CD4-positive, alpha-beta T cell (primary cell): ENCODE results near the gene NRXN3. TPM values are rescaled to one million over a fixed set of nuclear protein-coding genes. Genes with fewer than 3 reads are reported as not detected.

Experiments
- ATAC-seq: fragments of 200-7000 bp; cut with Tn5 transposase; one replicate; pipeline ENCODE4 v1.10.0; 2022; ENCODE audit warnings: mild to moderate bottlenecking; ENCODE audit not compliant: poor library complexity
- CTCF ChIA-PET: fragments of 350-600 bp; sonication (Branson Sonifier 250); formaldehyde crosslinking; loops from one replicate; lab custom pipeline; 2021; ENCODE audit warnings: antibody characterized with exemption, inconsistent platforms; lab: Charles Lee
- POLR2A ChIA-PET: fragments of 350-600 bp; sonication (Branson Sonifier 250); formaldehyde crosslinking; loops from one replicate; lab custom pipeline; 2021; ENCODE audit warnings: antibody characterized with exemption, inconsistent platforms; lab: Charles Lee
- DNase-seq, 14 experiments: peaks; one replicate each; pipeline ENCODE4 v3.0.0-alpha.2; 2013 to 2020; ENCODE audit warnings: mixed read lengths in 2 of 14
- H3K27ac ChIP-seq, 2 donors: one replicate each; pipeline versions ENCODE4 v1.5.1 to v1.7.0; 2013; ENCODE audit warnings: low read length in 2 of 2, low read depth in 1 of 2, mild to moderate bottlenecking in 1 of 2
- H3K27me3 ChIP-seq, 2 experiments: 1 replicate in 1 of 2; 2 replicates in 1 of 2; pipeline versions ENCODE4 v1.6.1 to v1.7.0; 2013; ENCODE audit warnings: low read length in 2 of 2, control low read depth in 1 of 2, mild to moderate bottlenecking in 1 of 2, moderate library complexity in 1 of 2; ENCODE audit not compliant: insufficient read depth in 2 of 2, control insufficient read depth in 1 of 2
- H3K36me3 ChIP-seq: one replicate; pipeline ENCODE4 v1.6.1; 2013; ENCODE audit warnings: low read length, control low read depth; ENCODE audit not compliant: insufficient read depth
- H3K4me1 ChIP-seq: one replicate; pipeline ENCODE4 v1.6.1; 2013; ENCODE audit warnings: low read length, control low read depth; ENCODE audit not compliant: insufficient read depth
- H3K4me3 ChIP-seq: one replicate; pipeline ENCODE4 v1.5.1; 2013; ENCODE audit warnings: mild to moderate bottlenecking, low read length, moderate library complexity
- H3K9me3 ChIP-seq, 2 experiments: 1 replicate in 1 of 2; 2 replicates in 1 of 2; pipeline versions ENCODE4 v1.6.1 to v1.7.0; 2013; ENCODE audit warnings: low read length in 2 of 2, mild to moderate bottlenecking in 2 of 2, control low read depth in 1 of 2, moderate library complexity in 1 of 2; ENCODE audit not compliant: control insufficient read depth in 1 of 2, insufficient read depth in 1 of 2
- H3K27ac Mint-ChIP-seq: one replicate; pipeline ENCODE4 v1.8.0; 2020; ENCODE audit warnings: mixed read lengths
- H3K27me3 Mint-ChIP-seq: one replicate; pipeline ENCODE4 v1.8.0; 2021; ENCODE audit warnings: mixed read lengths
- H3K36me3 Mint-ChIP-seq: one replicate; pipeline ENCODE4 v1.8.0; 2021; ENCODE audit warnings: low read depth, mixed read lengths
- H3K4me1 Mint-ChIP-seq: one replicate; pipeline ENCODE4 v1.8.0; 2021; ENCODE audit warnings: low read depth, mixed read lengths
- H3K4me3 Mint-ChIP-seq: one replicate; pipeline ENCODE4 v1.8.0; 2020; ENCODE audit warnings: mild to moderate bottlenecking, mixed read lengths
- H3K9me3 Mint-ChIP-seq: one replicate; pipeline ENCODE4 v1.8.0; 2020; ENCODE audit warnings: mixed read lengths
- CTCF ChIP-seq: fragments of 200-600 bp; IDR thresholded peaks from one replicate; pipeline ENCODE4 v1.8.0; 2022; ENCODE audit warnings: antibody characterized with exemption, mild to moderate bottlenecking
- intact Hi-C, 2 experiments: fragments of 100-400 bp; cut with DNase I in 1 of 2; cut with micrococcal nuclease in 1 of 2; formaldehyde crosslinking; loops; one replicate each; pipeline versions ENCODE4 v1.15.1 to v1.9.0; 2023 to 2025; cut with DNase I, micrococcal nuclease
- total RNA-seq, 174 experiments: library from RNA in 2 of 174; stranded (reverse) in 2 of 174; gene quantifications; one replicate each; pipeline ENCODE4 v1.2.3 and lab custom pipeline; 2021 to 2026

NRXN3 gene
- total RNA-seq, 2 experiments from 2014 or later = not detected

GRCh38 chr14:79096811-79097210 lies 926.6 kb downstream of the NRXN3 start:
- ChIA-PET CTCF (no interaction called here), POLR2A (no interaction called here)
- Mint-ChIP-seq H3K36me3 (no peaks in the 10 kb centered on the region), H3K27me3 (no peaks in the 10 kb centered on the region), H3K4me3 (no peak overlapping the region), H3K9me3 (no peaks in the 10 kb centered on the region), H3K27ac (no peak overlapping the region), H3K4me1 (no peaks in the 10 kb centered on the region)
- no peaks in the 10 kb centered on the region for H3K36me3 ChIP-seq
- H3K27ac ChIP-seq = no peak overlapping the region
- peaks cover 0 to 3% of the 10 kb centered on the region in 2 experiments for H3K9me3 ChIP-seq
- intact Hi-C loops = no loop called here
- ATAC-seq (no peak), DNase-seq (no peak)
- no peak overlapping the region for H3K4me3 ChIP-seq
- no peaks in the 10 kb centered on the region for H3K27me3 ChIP-seq
- no peak for TF ChIP-seq CTCF
- H3K4me1 ChIP-seq = no peaks in the 10 kb centered on the region

GRCh38 chr14:79098324-79098723 lies 928.2 kb downstream of the NRXN3 start:
- TF ChIP-seq CTCF = no peak
- intact Hi-C loops = no loop called here
- Histone ChIP-seq H3K27me3 (no peaks in the 10 kb centered on the region), H3K4me1 (no peaks in the 10 kb centered on the region), H3K36me3 (no peaks in the 10 kb centered on the region), H3K4me3 (no peak overlapping the region), H3K27ac (no peak overlapping the region), H3K9me3 (peaks cover 0 to 3% of the 10 kb centered on the region in 2 experiments)
- no peak for ATAC-seq
- H3K36me3 Mint-ChIP-seq = no peaks in the 10 kb centered on the region
- CTCF ChIA-PET = no interaction called here
- no peaks in the 10 kb centered on the region for H3K4me1 Mint-ChIP-seq
- H3K4me3 Mint-ChIP-seq = no peak overlapping the region
- H3K27me3 Mint-ChIP-seq = no peaks in the 10 kb centered on the region
- POLR2A ChIA-PET = no interaction called here
- H3K9me3 Mint-ChIP-seq = no peaks in the 10 kb centered on the region
- H3K27ac Mint-ChIP-seq = no peak overlapping the region
- no peak for DNase-seq

GRCh38 chr14:79100578-79100977 lies 930.4 kb downstream of the NRXN3 start:
- no peak overlapping the region for H3K4me3 Mint-ChIP-seq
- ChIA-PET CTCF (no interaction called here), POLR2A (no interaction called here)
- Histone ChIP-seq H3K9me3 (peaks cover 0 to 3% of the 10 kb centered on the region in 2 experiments), H3K27ac (no peak overlapping the region), H3K36me3 (no peaks in the 10 kb centered on the region), H3K4me3 (no peak overlapping the region), H3K4me1 (no peaks in the 10 kb centered on the region), H3K27me3 (no peaks in the 10 kb centered on the region)
- no peaks in the 10 kb centered on the region for H3K27me3 Mint-ChIP-seq
- no peaks in the 10 kb centered on the region for H3K9me3 Mint-ChIP-seq
- no peak for ATAC-seq
- no peaks in the 10 kb centered on the region for H3K4me1 Mint-ChIP-seq
- no peaks in the 10 kb centered on the region for H3K36me3 Mint-ChIP-seq
- no peak overlapping the region for H3K27ac Mint-ChIP-seq
- DNase-seq = no peak
- TF ChIP-seq CTCF = no peak
- intact Hi-C loops = no loop called here
